Bronchial epithelial cell (primary cell): Measurements from ENCODE around the gene OPN4. TPM values are rescaled to one million over a fixed set of nuclear protein-coding genes. Genes with fewer than 3 reads are reported as not detected.

Experiments
- DNase-seq: peaks from one replicate; pipeline ENCODE4 v3.0.0-alpha.2; 2010; ENCODE audit warnings: low read depth
- FAIRE-seq: peaks from 2 replicates; lab custom pipeline; 2011; peaks lifted over from hg19 to GRCh38; lab: Jason Lieb, UNC
- H3K27me3 ChIP-seq: 2 replicates; pipeline ENCODE4 v1.5.1; 2011; ENCODE audit warnings: low read length; ENCODE audit not compliant: control insufficient read depth, insufficient read depth
- H3K36me3 ChIP-seq: 2 replicates; pipeline ENCODE4 v1.5.1; 2011; ENCODE audit warnings: low read length; ENCODE audit not compliant: control insufficient read depth, insufficient read depth
- H3K4me3 ChIP-seq: 2 replicates; pipeline ENCODE4 v1.5.1; 2011; ENCODE audit warnings: mild to moderate bottlenecking, low read depth, low read length, control low read depth
- total RNA-seq: library from RNA; depleted of rRNA; stranded (reverse); fragments of >200 nt; gene quantifications from 2 replicates; pipeline ENCODE4 v1.2.1, GENCODE V29; 2014
- TF ChIP-seq, protein P1 (sequence below): IDR thresholded peaks from 2 replicates; pipeline ENCODE4 v1.5.1; 2011; ENCODE audit warnings: mild to moderate bottlenecking, moderate library complexity, low read length, control low read depth, inconsistent platforms; ENCODE audit not compliant: insufficient read depth, severe bottlenecking

OPN4 gene
- total RNA-seq, 1 donor from 2014 or later, result not detected

DNA sequence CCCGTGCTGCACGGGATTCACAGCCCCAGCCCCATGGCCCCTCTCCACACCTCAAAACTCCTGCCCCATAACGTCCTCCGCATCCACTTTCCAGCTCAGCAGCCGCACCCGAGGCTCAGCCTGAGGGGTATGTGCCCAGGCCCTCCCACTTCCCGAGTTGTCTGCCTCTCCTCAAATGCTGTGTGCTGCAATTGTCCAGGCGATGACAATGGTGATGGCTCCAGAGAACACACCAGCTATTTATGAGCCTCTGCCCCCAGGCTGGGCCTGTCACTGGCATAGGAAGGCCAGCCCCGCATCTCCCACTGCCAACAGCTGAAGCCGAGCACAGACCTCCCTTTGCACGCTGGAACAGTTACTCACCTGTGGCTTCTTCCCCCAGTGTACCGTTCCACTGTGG is 11.5 kb downstream of the OPN4 start:
- no peak overlapping the region for H3K4me3 ChIP-seq
- H3K27me3 ChIP-seq, result peaks cover 2% of the 10 kb centered on the region
- TF ChIP-seq, protein P1, sequence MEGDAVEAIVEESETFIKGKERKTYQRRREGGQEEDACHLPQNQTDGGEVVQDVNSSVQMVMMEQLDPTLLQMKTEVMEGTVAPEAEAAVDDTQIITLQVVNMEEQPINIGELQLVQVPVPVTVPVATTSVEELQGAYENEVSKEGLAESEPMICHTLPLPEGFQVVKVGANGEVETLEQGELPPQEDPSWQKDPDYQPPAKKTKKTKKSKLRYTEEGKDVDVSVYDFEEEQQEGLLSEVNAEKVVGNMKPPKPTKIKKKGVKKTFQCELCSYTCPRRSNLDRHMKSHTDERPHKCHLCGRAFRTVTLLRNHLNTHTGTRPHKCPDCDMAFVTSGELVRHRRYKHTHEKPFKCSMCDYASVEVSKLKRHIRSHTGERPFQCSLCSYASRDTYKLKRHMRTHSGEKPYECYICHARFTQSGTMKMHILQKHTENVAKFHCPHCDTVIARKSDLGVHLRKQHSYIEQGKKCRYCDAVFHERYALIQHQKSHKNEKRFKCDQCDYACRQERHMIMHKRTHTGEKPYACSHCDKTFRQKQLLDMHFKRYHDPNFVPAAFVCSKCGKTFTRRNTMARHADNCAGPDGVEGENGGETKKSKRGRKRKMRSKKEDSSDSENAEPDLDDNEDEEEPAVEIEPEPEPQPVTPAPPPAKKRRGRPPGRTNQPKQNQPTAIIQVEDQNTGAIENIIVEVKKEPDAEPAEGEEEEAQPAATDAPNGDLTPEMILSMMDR, result no peak
- DNase-seq (no peak), FAIRE-seq (no peak)
- no peaks in the 10 kb centered on the region for H3K36me3 ChIP-seq

DNA sequence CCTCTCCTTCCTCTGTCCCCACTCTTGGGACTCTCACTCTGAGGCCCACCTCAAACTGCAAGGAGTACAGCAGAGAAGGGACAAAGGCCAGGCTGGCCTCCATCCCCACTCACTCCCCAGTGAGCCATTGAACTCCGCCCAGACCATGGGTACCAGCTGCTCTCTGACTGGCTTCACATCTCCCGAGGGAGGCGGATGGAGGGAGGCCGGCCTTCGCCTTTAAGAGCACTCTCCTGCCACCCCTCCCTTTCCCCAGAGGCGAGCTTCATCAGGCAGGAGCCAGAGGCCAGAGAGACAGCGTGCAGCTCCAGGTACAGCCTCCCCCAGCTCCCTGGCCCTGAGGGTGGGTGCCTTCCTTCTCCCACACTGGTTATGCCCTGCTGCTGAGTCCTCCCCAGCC is 12.2 kb downstream of the OPN4 start:
- no peak for FAIRE-seq
- Histone ChIP-seq H3K36me3 (no peaks in the 10 kb centered on the region), H3K4me3 (no peak overlapping the region), H3K27me3 (peaks cover 2% of the 10 kb centered on the region)
- TF ChIP-seq, protein P1, result no peak
- DNase-seq, result no peak

DNA sequence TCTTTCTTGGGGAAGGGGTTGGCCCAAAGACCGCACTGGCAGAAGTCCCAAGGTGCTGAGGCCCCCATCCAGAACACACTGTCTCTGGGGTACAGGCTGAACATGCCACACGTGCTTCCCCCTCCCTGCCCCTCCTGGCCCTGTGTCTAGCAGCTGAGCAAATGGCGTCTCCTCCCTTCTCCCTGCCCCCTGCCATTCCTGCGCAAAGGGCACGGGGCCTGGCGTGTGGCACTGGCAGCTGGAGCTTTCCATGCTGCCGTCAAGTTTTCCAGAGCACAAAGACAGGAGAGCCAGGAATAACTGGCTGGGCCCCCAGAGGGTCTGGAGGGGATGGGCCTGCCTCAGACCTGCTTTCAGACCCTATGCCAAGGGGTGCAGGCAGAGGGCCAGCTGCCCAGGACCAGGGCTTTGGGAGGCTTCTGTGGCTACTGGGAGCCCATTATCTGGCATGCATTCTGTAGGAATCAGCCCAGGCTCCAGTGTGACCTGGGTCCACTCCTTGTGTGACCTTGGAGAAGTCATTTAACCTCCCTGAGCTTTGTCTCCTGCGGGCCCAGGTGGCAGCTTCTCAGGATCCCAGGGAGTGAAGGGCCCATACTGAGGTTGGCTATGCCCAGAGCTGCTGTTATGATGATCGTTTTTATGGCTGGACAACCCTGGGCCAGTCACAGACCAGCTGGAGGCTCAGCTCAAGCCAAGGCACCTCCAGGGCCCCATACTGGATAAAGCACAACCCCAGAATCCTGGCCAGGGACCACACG is 13.3 kb downstream of the OPN4 start:
- DNase-seq, result no peak
- H3K36me3 ChIP-seq, result no peaks in the 10 kb centered on the region
- no peak overlapping the region for H3K4me3 ChIP-seq
- H3K27me3 ChIP-seq, result peaks cover 2% of the 10 kb centered on the region
- FAIRE-seq, result no peak
- TF ChIP-seq, protein P1, result no peak

GRCh38 chr10:86668297-86669165 is 14.2 kb downstream of the OPN4 start, which contains the start of gene LDB3:
Gene LDB3 (plus strand): TSS chr10:86668511. CDS start chr10:86668692, 181 bp downstream.
- Histone ChIP-seq H3K36me3 (no peaks in the 10 kb centered on the region), H3K27me3 (peaks cover 3% of the 10 kb centered on the region), H3K4me3 (no peak within 1 kb of the TSS)
- TF ChIP-seq, protein P1, result no peak
- FAIRE-seq (no peak), DNase-seq (no peak)

GRCh38 chr10:86670290-86670811 is 16.0 kb downstream of the OPN4 start:
- TF ChIP-seq, protein P1, result no peak
- no peak for DNase-seq
- peaks cover 4% of the 10 kb centered on the region for H3K27me3 ChIP-seq
- FAIRE-seq, result no peak
- no peaks in the 10 kb centered on the region for H3K36me3 ChIP-seq
- no peak overlapping the region for H3K4me3 ChIP-seq
